IMR-90 (cell line): ENCODE data around the gene LPA. TPM values are rescaled to one million over a fixed set of nuclear protein-coding genes. Genes with fewer than 3 reads are reported as not detected.

Source experiments
- ATAC-seq: fragments of 200-7000 bp; cut with Tn5 transposase; 2 replicates; pipeline ENCODE4 v1.9.1; 2020; ENCODE audit warnings: low read depth, mild to moderate bottlenecking, moderate library complexity
- BruUV-seq: library from RNA; stranded (reverse); fragments of 400-500 nt; replicated peaks from 2 replicates; lab custom pipeline; 2021; lab: Mats Ljungman, UMichigan
- CTCF ChIA-PET: fragments of 300-600 bp; formaldehyde crosslinking; extraction: SDS; loops from one replicate; lab custom pipeline; 2021; ENCODE audit warnings: antibody characterized with exemption; lab: Yijun Ruan, JAX
- POLR2A ChIA-PET: fragments of 300-600 bp; sonication (Branson Sonifier 250); formaldehyde crosslinking; loops from one replicate; lab custom pipeline; 2022; ENCODE audit warnings: antibody characterized with exemption; ENCODE audit not compliant: unreplicated experiment; lab: Charles Lee
- DNase-seq: peaks from one replicate; pipeline ENCODE4 v3.0.0; 2013
- H2AFZ ChIP-seq: replicated peaks from 2 replicates; pipeline ENCODE3; 2013; ENCODE audit warnings: low read length, mild to moderate bottlenecking; ENCODE audit not compliant: poor library complexity
- H2AK5ac ChIP-seq: 2 replicates; pipeline ENCODE4 v1.6.1; 2013; ENCODE audit warnings: low read depth, low read length, inconsistent platforms
- H2AK9ac ChIP-seq: replicated peaks from 2 replicates; pipeline ENCODE3; 2013; ENCODE audit warnings: mild to moderate bottlenecking, low read depth, low read length, moderate library complexity; ENCODE audit not compliant: poor library complexity
- H2BK120ac ChIP-seq: 2 replicates; pipeline ENCODE4 v1.6.1; 2013; ENCODE audit warnings: low read depth, low read length, inconsistent platforms
- H2BK15ac ChIP-seq: 3 replicates; pipeline ENCODE4 v1.6.1; 2013; ENCODE audit warnings: low read depth, low read length, inconsistent platforms
- H2BK20ac ChIP-seq: 2 replicates; pipeline ENCODE4 v1.6.1; 2013; ENCODE audit warnings: low read depth, mild to moderate bottlenecking, inconsistent platforms, low read length, moderate library complexity
- H2BK5ac ChIP-seq: 2 replicates; pipeline ENCODE4 v1.6.1; 2013; ENCODE audit warnings: mild to moderate bottlenecking, low read depth, low read length, inconsistent platforms; ENCODE audit not compliant: poor library complexity, severe bottlenecking
- H3K14ac ChIP-seq: replicated peaks from 2 replicates; pipeline ENCODE4 v1.6.1; 2013; ENCODE audit warnings: low read depth, low read length, inconsistent platforms
- H3K18ac ChIP-seq: 2 replicates; pipeline ENCODE4 v1.6.1; 2013; ENCODE audit warnings: low read depth, low read length, control low read depth
- H3K23ac ChIP-seq: 2 replicates; pipeline ENCODE4 v1.6.1; 2013; ENCODE audit warnings: low read depth, low read length, inconsistent platforms
- H3K27ac ChIP-seq: 2 replicates; pipeline ENCODE4 v1.5.1; 2013; ENCODE audit warnings: mild to moderate bottlenecking, control low read depth, low read length; ENCODE audit not compliant: insufficient read depth
- H3K27me3 ChIP-seq: 2 replicates; pipeline ENCODE4 v1.6.1; 2013; ENCODE audit warnings: low read length; ENCODE audit not compliant: control insufficient read depth, insufficient read depth
- H3K36me3 ChIP-seq: 2 replicates; pipeline ENCODE4 v1.6.1; 2013; ENCODE audit warnings: low read length, mixed read lengths; ENCODE audit not compliant: control insufficient read depth, insufficient read depth
- H3K4ac ChIP-seq: 2 replicates; pipeline ENCODE4 v1.6.1; 2013; ENCODE audit warnings: low read depth, low read length, inconsistent platforms
- H3K4me1 ChIP-seq: 2 replicates; pipeline ENCODE4 v1.6.1; 2013; ENCODE audit warnings: low read length, mixed read lengths; ENCODE audit not compliant: control insufficient read depth, insufficient read depth
- H3K4me2 ChIP-seq: 2 replicates; pipeline ENCODE4 v1.6.1; 2013; ENCODE audit warnings: low read depth, mild to moderate bottlenecking, control low read depth, low read length, moderate library complexity
- H3K4me3 ChIP-seq: 2 replicates; pipeline ENCODE4 v1.5.1; 2013; ENCODE audit warnings: low read depth, mild to moderate bottlenecking, control low read depth, low read length, moderate library complexity; ENCODE audit not compliant: insufficient read depth
- H3K56ac ChIP-seq: 2 replicates; pipeline ENCODE4 v1.6.1; 2013; ENCODE audit warnings: low read length, inconsistent platforms; ENCODE audit not compliant: insufficient read depth; ENCODE audit errors: extremely low read depth
- H3K79me1 ChIP-seq, 2 experiments: 2 replicates each; pipeline ENCODE4 v1.6.1; 2013; ENCODE audit warnings: low read length in 2 of 2, inconsistent platforms in 1 of 2, low read depth in 1 of 2
- H3K9ac ChIP-seq: 2 replicates; pipeline ENCODE4 v1.6.1; 2013; ENCODE audit warnings: low read depth, low read length, control low read depth
- H3K9me1 ChIP-seq: 2 replicates; pipeline ENCODE4 v1.6.1; 2013; ENCODE audit warnings: low read length, inconsistent platforms; ENCODE audit not compliant: insufficient read depth
- H3K9me3 ChIP-seq: 2 replicates; pipeline ENCODE4 v1.6.1; 2013; ENCODE audit warnings: low read length; ENCODE audit not compliant: control insufficient read depth, insufficient read depth
- H4K20me1 ChIP-seq: 2 replicates; pipeline ENCODE4 v1.6.1; 2013; ENCODE audit warnings: low read length, inconsistent platforms; ENCODE audit not compliant: insufficient read depth
- H4K5ac ChIP-seq: 2 replicates; pipeline ENCODE4 v1.6.1; 2013; ENCODE audit warnings: mild to moderate bottlenecking, low read depth, low read length, control low read depth
- H4K8ac ChIP-seq, 2 experiments: 2 replicates each; pipeline ENCODE4 v1.6.1; 2013; ENCODE audit warnings: low read depth in 2 of 2, low read length in 2 of 2, control low read depth in 1 of 2, inconsistent platforms in 1 of 2
- H4K91ac ChIP-seq: 2 replicates; pipeline ENCODE4 v1.6.1; 2013; ENCODE audit warnings: low read depth, low read length, inconsistent platforms; ENCODE audit not compliant: insufficient read depth
- BHLHE40 ChIP-seq: fragments of 150-350 bp; IDR thresholded peaks from 2 replicates; pipeline ENCODE4 v1.6.1; 2016; ENCODE audit warnings: mild to moderate bottlenecking, low read depth, low read length
- CEBPB ChIP-seq: IDR thresholded peaks from 2 replicates; pipeline ENCODE4 v1.6.1; 2012; ENCODE audit warnings: low read depth, low read length, improper control_type of control experiment
- CHD1 ChIP-seq: IDR thresholded peaks from 2 replicates; pipeline ENCODE4 v1.6.1; 2012; ENCODE audit warnings: low read depth, low read length, improper control_type of control experiment
- FOS ChIP-seq: fragments of 150-350 bp; IDR thresholded peaks from 2 replicates; pipeline ENCODE4 v1.6.1; 2016; ENCODE audit warnings: low read depth, low read length
- MAFK ChIP-seq: IDR thresholded peaks from 2 replicates; pipeline ENCODE4 v1.6.1; 2012; ENCODE audit warnings: low read depth, low read length, improper control_type of control experiment
- MAZ ChIP-seq: IDR thresholded peaks from 2 replicates; pipeline ENCODE4 v1.6.1; 2012; ENCODE audit warnings: low read depth, mild to moderate bottlenecking, low read length, improper control_type of control experiment, moderate library complexity, borderline replicate concordance
- MXI1 ChIP-seq: IDR thresholded peaks from 2 replicates; pipeline ENCODE4 v1.6.1; 2012; ENCODE audit warnings: low read depth, mild to moderate bottlenecking, low read length, moderate library complexity, borderline replicate concordance
- NFE2L2 ChIP-seq: fragments of 150-350 bp; IDR thresholded peaks from 2 replicates; pipeline ENCODE4 v1.6.1; 2016; ENCODE audit warnings: low read depth, mild to moderate bottlenecking, low read length
- POLR2A ChIP-seq: IDR thresholded peaks from 2 replicates; pipeline ENCODE4 v1.6.1; 2012; ENCODE audit warnings: mild to moderate bottlenecking, low read depth, low read length
- RAD21 ChIP-seq: IDR thresholded peaks from 2 replicates; pipeline ENCODE4 v1.6.1; 2012; ENCODE audit warnings: low read length, improper control_type of control experiment
- RCOR1 ChIP-seq: IDR thresholded peaks from 2 replicates; pipeline ENCODE4 v1.6.1; 2012; ENCODE audit warnings: mild to moderate bottlenecking, low read length, improper control_type of control experiment; ENCODE audit not compliant: insufficient replicate concordance
- RFX5 ChIP-seq: IDR thresholded peaks from 2 replicates; pipeline ENCODE4 v1.8.0; 2012; ENCODE audit warnings: low read depth, mild to moderate bottlenecking, low read length, moderate library complexity
- SMC3 ChIP-seq: fragments of 150-350 bp; IDR thresholded peaks from 2 replicates; pipeline ENCODE4 v1.6.1; 2016; ENCODE audit warnings: low read depth, mild to moderate bottlenecking, antibody characterized with exemption, low read length, moderate library complexity
- WGBS, 2 experiments: methylation state at CpG; one replicate each; pipeline versions ENCODE4 v1.1.5 to v1.1.7; 2013; ENCODE audit warnings: missing lambda C conversion rate in 2 of 2; ENCODE audit not compliant: insufficient read length in 1 of 2; ENCODE audit errors: extremely low coverage in 2 of 2; 5-methylcytosine and 5-hydroxymethylcytosine counted together
- dilution Hi-C: fragments of 300-500 bp; cut with HindIII; formaldehyde crosslinking; loops from one replicate; pipeline ENCODE4 v1.14.3; 2018; ENCODE audit warnings: low sequenced_read_pairs; ENCODE audit not compliant: unreplicated experiment
- in situ Hi-C: fragments of 300-500 bp; cut with MboI; formaldehyde crosslinking; loops from 3 replicates; pipeline ENCODE4 v1.14.3; 2019; ENCODE audit warnings: low sequenced_read_pairs, inconsistent platforms, mixed read lengths
- intact Hi-C: fragments of 100-400 bp; cut with micrococcal nuclease; formaldehyde crosslinking; loops from 2 replicates; pipeline ENCODE4 v1.10.0; 2022
- polyA plus RNA-seq, 3 experiments: library from polyadenylated mRNA; depleted of rRNA; stranded (reverse); fragments of >200 nt; gene quantifications; 2 replicates each; pipeline ENCODE4 v1.2.3, GENCODE V29; 2012; ENCODE audit warnings: low replicate concordance in 1 of 3
- total RNA-seq: library from RNA; depleted of rRNA; stranded (reverse); fragments of >200 nt; gene quantifications from 2 replicates; pipeline ENCODE4 v1.2.3, GENCODE V29; 2012
- TF ChIP-seq, protein P1 (sequence below): conservative IDR thresholded peaks from 2 replicates; pipeline ENCODE4 v1.5.1; 2012; ENCODE audit warnings: mild to moderate bottlenecking, low read depth, low read length, improper control_type of control experiment
- TF ChIP-seq, protein P2 (sequence below): fragments of 150-350 bp; IDR thresholded peaks from 2 replicates; pipeline ENCODE4 v1.6.1; 2017; ENCODE audit warnings: mild to moderate bottlenecking, antibody characterized with exemption, low read length, low read depth
- TF ChIP-seq, protein P3 (sequence below): fragments of 150-350 bp; IDR thresholded peaks from 2 replicates; pipeline ENCODE4 v1.6.1; 2016; ENCODE audit warnings: low read depth, mild to moderate bottlenecking, low read length, moderate library complexity, borderline replicate concordance

The LPA gene
- total and polyA plus RNA-seq, 2 of the 4 experiments (the other 2 are of a cell fraction), result not detected

DNA sequence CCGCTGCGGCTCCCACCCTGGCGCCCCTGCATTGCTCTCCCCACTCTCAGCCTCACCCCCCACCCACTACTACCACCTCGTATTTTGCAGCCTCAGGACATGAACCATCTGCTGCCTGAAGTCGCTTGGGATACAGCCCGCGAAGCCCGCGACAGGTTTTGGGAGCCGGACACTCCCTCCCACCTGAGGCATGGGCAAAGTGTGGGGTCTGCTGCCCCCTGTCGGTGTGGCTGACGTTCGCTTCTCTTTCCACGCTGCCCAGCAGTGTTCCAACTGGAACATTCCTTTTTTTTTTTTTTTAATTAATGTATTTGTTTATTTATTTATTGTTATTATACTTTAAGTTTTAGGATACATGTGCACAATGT lies 15.3 kb upstream of the LPA start:
- H2BK20ac ChIP-seq, result no peak overlapping the region
- H3K4me3 ChIP-seq, result no peak overlapping the region
- H3K14ac ChIP-seq, result no peak overlapping the region
- no peak overlapping the region for H4K5ac ChIP-seq
- H3K27ac ChIP-seq, result no peak overlapping the region
- intact Hi-C loops, result no loop called here
- no peak overlapping the region for H2AFZ ChIP-seq
- TF ChIP-seq, protein P1, sequence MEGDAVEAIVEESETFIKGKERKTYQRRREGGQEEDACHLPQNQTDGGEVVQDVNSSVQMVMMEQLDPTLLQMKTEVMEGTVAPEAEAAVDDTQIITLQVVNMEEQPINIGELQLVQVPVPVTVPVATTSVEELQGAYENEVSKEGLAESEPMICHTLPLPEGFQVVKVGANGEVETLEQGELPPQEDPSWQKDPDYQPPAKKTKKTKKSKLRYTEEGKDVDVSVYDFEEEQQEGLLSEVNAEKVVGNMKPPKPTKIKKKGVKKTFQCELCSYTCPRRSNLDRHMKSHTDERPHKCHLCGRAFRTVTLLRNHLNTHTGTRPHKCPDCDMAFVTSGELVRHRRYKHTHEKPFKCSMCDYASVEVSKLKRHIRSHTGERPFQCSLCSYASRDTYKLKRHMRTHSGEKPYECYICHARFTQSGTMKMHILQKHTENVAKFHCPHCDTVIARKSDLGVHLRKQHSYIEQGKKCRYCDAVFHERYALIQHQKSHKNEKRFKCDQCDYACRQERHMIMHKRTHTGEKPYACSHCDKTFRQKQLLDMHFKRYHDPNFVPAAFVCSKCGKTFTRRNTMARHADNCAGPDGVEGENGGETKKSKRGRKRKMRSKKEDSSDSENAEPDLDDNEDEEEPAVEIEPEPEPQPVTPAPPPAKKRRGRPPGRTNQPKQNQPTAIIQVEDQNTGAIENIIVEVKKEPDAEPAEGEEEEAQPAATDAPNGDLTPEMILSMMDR, result no peak
- TF ChIP-seq POLR2A, result no peak
- TF ChIP-seq RCOR1, result no peak
- no peak for TF ChIP-seq RFX5
- no peak for TF ChIP-seq NFE2L2
- no peak for TF ChIP-seq RAD21
- TF ChIP-seq BHLHE40, result no peak
- no peak for TF ChIP-seq CEBPB
- TF ChIP-seq MAZ, result no peak
- TF ChIP-seq, protein P2, sequence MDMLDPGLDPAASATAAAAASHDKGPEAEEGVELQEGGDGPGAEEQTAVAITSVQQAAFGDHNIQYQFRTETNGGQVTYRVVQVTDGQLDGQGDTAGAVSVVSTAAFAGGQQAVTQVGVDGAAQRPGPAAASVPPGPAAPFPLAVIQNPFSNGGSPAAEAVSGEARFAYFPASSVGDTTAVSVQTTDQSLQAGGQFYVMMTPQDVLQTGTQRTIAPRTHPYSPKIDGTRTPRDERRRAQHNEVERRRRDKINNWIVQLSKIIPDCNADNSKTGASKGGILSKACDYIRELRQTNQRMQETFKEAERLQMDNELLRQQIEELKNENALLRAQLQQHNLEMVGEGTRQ, result no peak
- TF ChIP-seq FOS, result no peak
- no peak for TF ChIP-seq CHD1
- no peak for TF ChIP-seq SMC3
- TF ChIP-seq MXI1, result no peak
- TF ChIP-seq MAFK, result no peak
- TF ChIP-seq, protein P3, sequence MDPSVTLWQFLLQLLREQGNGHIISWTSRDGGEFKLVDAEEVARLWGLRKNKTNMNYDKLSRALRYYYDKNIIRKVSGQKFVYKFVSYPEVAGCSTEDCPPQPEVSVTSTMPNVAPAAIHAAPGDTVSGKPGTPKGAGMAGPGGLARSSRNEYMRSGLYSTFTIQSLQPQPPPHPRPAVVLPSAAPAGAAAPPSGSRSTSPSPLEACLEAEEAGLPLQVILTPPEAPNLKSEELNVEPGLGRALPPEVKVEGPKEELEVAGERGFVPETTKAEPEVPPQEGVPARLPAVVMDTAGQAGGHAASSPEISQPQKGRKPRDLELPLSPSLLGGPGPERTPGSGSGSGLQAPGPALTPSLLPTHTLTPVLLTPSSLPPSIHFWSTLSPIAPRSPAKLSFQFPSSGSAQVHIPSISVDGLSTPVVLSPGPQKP, result no peak
- in situ Hi-C loops, result no loop called here
- WGBS, 2 experiments, result no CpG with 5 or more reads among the region's 14 CpGs
- no peak overlapping the region for H3K9ac ChIP-seq
- H3K18ac ChIP-seq, result no peak overlapping the region
- H2BK120ac ChIP-seq, result no peak overlapping the region
- POLR2A ChIA-PET, result no interaction called here
- no peaks in the 10 kb centered on the region for H3K27me3 ChIP-seq
- H3K56ac ChIP-seq, result no peak overlapping the region
- no peaks in the 10 kb centered on the region for H3K79me1 ChIP-seq
- no peak overlapping the region for H3K4me2 ChIP-seq
- no peak overlapping the region for H2AK5ac ChIP-seq
- H3K36me3 ChIP-seq, result no peaks in the 10 kb centered on the region
- H3K4me1 ChIP-seq, result no peaks in the 10 kb centered on the region
- H4K20me1 ChIP-seq, result no peaks in the 10 kb centered on the region
- H2AK9ac ChIP-seq, result no peak overlapping the region
- no peak overlapping the region for H4K91ac ChIP-seq
- CTCF ChIA-PET, result no interaction called here
- no peak overlapping the region for H3K4ac ChIP-seq
- dilution Hi-C loops, result no loop called here
- H4K8ac ChIP-seq, result no peak overlapping the region
- no TSS peak for BruUV-seq
- no peak overlapping the region for H2BK5ac ChIP-seq
- H2BK15ac ChIP-seq, result no peak overlapping the region
- peaks cover 10% of the 10 kb centered on the region for H3K9me3 ChIP-seq
- DNase-seq (no peak), ATAC-seq (no peak)
- H3K23ac ChIP-seq, result no peak overlapping the region
- H3K9me1 ChIP-seq, result no peaks in the 10 kb centered on the region
